IMR-90 (cell line): ENCODE data around the gene CSK.

Source experiments
- CHD1 ChIP-seq: IDR thresholded peaks from 2 replicates; pipeline ENCODE4 v1.6.1; 2012; ENCODE audit warnings: low read depth, low read length, improper control_type of control experiment
- CTCF ChIP-seq: conservative IDR thresholded peaks from 2 replicates; pipeline ENCODE4 v1.5.1; 2012; ENCODE audit warnings: mild to moderate bottlenecking, low read depth, low read length, improper control_type of control experiment
- MAFK ChIP-seq: IDR thresholded peaks from 2 replicates; pipeline ENCODE4 v1.6.1; 2012; ENCODE audit warnings: low read depth, low read length, improper control_type of control experiment
- MAZ ChIP-seq: IDR thresholded peaks from 2 replicates; pipeline ENCODE4 v1.6.1; 2012; ENCODE audit warnings: low read depth, mild to moderate bottlenecking, low read length, improper control_type of control experiment, moderate library complexity, borderline replicate concordance
- MXI1 ChIP-seq: IDR thresholded peaks from 2 replicates; pipeline ENCODE4 v1.6.1; 2012; ENCODE audit warnings: low read depth, mild to moderate bottlenecking, low read length, moderate library complexity, borderline replicate concordance
- POLR2A ChIP-seq: IDR thresholded peaks from 2 replicates; pipeline ENCODE4 v1.6.1; 2012; ENCODE audit warnings: mild to moderate bottlenecking, low read depth, low read length
- RAD21 ChIP-seq: IDR thresholded peaks from 2 replicates; pipeline ENCODE4 v1.6.1; 2012; ENCODE audit warnings: low read length, improper control_type of control experiment
- RFX5 ChIP-seq: IDR thresholded peaks from 2 replicates; pipeline ENCODE4 v1.8.0; 2012; ENCODE audit warnings: low read depth, mild to moderate bottlenecking, low read length, moderate library complexity

- TF ChIP-seq CTCF (no peak), RFX5 (no peak), POLR2A (no peak), RAD21 (no peak), MXI1 (no peak), MAZ (no peak), MAFK (no peak), CHD1 (no peak)
Measured at GRCh38 chr15:74773731-74774252, 8.1 kb upstream of the CSK start.
